Activated CD4-positive, alpha-beta T cell treated with anti-CD3 and anti-CD28 coated beads, Interleukin-2, amount 10 ng/mL, durations not matched to agents 7 days and 5 days (primary cell): Measurements from ENCODE around the gene DBT. TPM values are rescaled to one million over a fixed set of nuclear protein-coding genes. Genes with fewer than 3 reads are reported as not detected.

Experiments used
- microRNA-seq: library from miRNA; unstranded; fragments of <30 nt; microRNA quantifications from one replicate; pipeline ENCODE4 v1.2.0, GENCODE V29; 2021; ENCODE audit warnings: borderline microRNAs expressed, borderline replicate concordance
- total RNA-seq, 2 experiments: library from RNA; stranded (reverse); gene quantifications; one replicate each; pipeline ENCODE4 v1.2.3, GENCODE V29; 2021

Gene DBT
- total RNA-seq, 2 experiments from 2014 or later, result 10.3 to 10.7 TPM

Small RNA genes lying within 50 kb of the gene (microRNA-seq; reads per million reads assigned to microRNA genes)
- not detected for gene MIR553

Other genes with a start within 250 kb of the DBT start
- 10 to 100 TPM; 14.5 to 17.1 TPM for gene SASS6, start 116.9 kb downstream of the DBT start, total RNA-seq
- gene TRMT13, start 116.7 kb downstream of the DBT start, total RNA-seq, result 10 to 100 TPM; 20.4 to 21.4 TPM
- under 1 TPM; 0.46 to 0.72 TPM for gene LRRC39, start 71.6 kb downstream of the DBT start, total RNA-seq
- gene RTCA, start 16.4 kb upstream of the DBT start, total RNA-seq, result 10 to 100 TPM; 48.2 to 50.6 TPM
- 10 to 100 TPM; 39.9 to 43.3 TPM for gene CDC14A, start 102.7 kb upstream of the DBT start, total RNA-seq